T-helper 2 cell treated with Interferon-gamma antibody and Interleukin-4, amounts not matched to agents 100 ng/mL and 5 ng/mL, for 36 hours (primary cell): Measurements from ENCODE around the gene ITGA11. TPM values are rescaled to one million over a fixed set of nuclear protein-coding genes. Genes with fewer than 3 reads are reported as not detected.

Experiments
- intact Hi-C: fragments of 100-400 bp; cut with micrococcal nuclease; formaldehyde crosslinking; loops from one replicate; pipeline ENCODE4 v1.15.1; 2023
- total RNA-seq: library from RNA; stranded (reverse); gene quantifications from 2 replicates; pipeline ENCODE4 v1.2.3, GENCODE V29; 2022

Gene ITGA11
- total RNA-seq, 1 donor from 2014 or later, result 0.64 TPM

DNA sequence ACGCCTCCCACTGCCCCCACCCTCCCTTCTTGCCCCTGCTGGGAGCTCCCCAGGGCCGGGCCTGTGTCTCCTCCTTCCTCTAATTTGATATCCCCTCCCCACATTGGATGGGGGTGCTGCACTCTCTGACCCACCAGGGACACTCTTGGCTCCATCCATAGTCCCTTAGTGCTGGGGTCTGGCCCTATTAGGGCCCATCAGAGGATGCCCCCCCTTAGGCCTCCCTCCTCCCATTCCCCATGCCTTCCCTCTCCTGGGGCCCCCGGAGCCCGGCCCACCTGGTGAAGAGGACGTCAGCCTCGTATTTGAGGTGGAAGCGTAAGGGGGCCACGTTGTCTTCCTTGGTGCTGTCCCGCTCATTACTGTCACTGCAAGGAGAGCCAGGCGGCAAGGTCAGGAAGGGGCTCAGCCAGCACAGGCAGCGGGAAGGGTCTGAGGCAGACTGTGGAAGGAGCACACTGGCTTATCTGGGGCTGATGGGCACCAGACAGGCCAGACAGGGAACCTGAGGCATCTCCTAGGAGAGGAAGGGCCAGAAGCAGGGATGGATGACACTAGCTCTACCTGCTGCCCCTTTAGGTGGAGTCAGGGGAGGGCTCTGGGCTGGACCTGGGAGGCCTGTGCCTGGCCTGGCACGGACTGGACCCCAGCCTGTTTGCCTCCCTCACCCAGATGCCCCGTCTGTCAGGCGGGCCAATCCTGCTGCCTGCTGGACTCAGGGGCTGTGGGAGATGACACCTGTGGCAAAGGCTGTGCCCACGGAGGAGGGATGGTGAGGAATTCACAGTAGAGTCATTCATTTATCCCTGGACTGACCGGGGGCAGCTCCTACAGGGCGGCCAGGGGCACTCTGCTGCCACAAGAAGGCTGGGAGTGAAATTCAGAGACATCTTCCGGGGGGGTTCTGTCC lies 118.2 kb downstream of the ITGA11 start:
- intact Hi-C loops, result no loop called here

DNA sequence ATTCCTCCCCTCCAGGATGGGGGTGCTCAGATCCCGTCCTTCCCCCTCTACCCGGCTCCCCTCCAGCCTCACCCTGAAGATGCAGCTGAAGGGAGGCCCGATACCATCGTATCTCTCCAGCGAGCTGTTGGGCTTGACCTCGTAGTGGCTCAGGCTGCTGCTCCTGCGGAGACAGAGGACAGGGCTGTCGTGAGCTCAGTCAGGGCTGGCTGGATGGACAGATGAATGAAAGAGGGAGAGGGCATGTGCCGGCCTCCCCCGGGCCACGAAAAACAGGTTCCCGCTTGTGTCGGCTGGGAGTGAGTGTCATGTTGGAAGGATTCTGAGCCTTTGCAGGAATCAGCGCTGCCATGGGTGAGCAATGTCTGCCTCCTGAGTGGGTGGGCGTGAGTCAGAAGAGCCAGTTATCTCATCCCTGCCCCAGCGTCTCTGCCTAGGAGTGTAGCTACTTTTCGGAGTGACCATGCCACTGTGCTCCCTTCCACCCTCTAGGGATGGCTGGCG lies 119.2 kb downstream of the ITGA11 start:
- intact Hi-C loops, result no loop called here

DNA sequence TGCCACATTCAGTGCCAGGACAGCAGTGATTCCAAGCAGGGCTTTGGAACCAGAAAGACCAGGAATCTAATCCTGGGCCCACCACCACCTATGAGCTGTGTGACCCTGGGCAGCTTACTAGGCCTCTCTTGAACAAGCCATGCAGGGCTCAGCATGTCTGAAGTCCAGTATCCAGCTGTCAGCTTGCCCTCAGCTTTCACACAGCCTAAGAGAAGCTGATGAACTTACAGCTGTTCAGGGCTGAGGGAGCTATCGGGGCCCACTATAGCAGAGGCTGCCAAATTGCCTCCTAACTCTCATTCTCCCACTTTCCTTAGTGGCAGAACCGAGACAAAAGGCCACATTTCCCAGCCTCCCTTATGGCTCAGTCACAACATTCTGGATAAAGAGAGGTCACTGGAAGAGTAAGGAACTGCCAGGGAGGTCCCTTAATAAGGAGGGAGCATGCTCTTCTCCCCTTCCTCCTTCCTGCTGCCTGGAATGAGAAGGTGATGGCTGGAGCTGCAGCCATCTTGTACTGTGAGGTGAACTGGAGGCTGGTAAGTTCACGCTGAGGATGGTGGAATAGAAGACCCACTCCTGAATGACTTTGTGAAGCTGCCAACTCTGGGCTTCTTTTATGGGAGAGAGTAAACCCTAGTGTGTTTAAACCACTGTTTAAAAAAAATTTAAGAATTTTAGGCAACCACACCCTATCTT lies 120.0 kb downstream of the ITGA11 start:
- intact Hi-C loops, result no loop called here

DNA sequence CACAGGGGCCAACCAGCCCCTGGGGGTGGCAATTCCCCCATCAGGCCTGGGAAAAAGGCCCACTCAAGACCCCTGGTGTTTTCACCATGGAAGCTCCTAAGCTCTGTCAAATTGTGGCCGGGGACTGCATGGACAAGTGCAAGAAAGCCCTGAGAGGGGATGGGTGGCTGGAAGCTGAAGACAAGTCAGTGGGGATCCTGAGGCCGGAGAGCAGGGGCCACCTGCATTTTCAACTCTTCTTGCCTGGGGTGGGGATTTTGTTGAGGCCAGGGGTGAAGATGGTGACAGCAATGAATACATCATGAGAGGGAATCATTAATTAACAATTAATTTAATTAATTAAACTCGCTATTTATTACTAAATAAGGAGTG lies 120.5 kb downstream of the ITGA11 start:
- intact Hi-C loops, result no loop called here

DNA sequence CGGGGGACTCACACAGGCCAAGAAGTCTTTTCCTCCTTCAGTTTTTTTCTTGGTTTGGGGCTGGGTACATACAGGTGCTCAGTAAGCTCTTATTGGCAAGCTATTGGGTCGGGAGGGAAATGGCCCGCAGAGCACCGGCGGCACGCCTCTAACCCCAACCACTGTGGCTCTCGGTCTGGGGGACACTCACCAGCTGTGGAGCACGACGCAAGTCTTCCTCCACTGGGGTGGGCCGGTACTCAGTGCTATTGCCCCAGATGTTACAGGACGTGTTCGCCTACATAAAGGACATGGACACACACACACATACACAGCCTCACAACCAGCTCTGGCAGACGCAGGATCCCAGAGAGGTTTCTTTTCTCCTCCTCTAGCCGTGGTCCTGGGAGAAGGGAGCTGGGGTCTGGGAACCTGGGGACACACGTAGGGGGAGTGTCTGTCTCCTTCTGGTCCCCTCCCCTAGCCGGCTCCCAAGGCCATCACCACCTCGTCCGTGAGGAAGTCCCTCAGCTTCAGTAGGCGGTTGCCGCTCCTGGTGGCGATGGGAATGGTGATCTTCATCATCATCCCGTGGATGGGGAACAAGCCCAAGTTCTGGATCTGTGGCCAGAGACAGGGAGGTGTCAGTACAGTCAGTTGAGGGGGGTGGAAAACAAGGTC lies 121.0 kb downstream of the ITGA11 start:
- intact Hi-C loops, result no loop called here

GRCh38 chr15:68310178-68310803 lies 121.7 kb downstream of the ITGA11 start:
- intact Hi-C loops, result no loop called here

- intact Hi-C loops, result loop anchor here (10.0 kb wide), 1 partner anchor 246 kb away; no protein-coding TSS in a partner anchor
Measured at GRCh38 chr15:68309024-68309423, 122.9 kb downstream of the ITGA11 start.

- intact Hi-C loops, result loop anchor here (10.0 kb wide), 1 partner anchor 247 kb away; no protein-coding TSS in a partner anchor
Measured at GRCh38 chr15:68307131-68307928, 124.6 kb downstream of the ITGA11 start.

- intact Hi-C loops, result loop anchor here (10.0 kb wide), 1 partner anchor 249 kb away; no protein-coding TSS in a partner anchor
Measured at GRCh38 chr15:68305420-68305871, 126.5 kb downstream of the ITGA11 start.

- intact Hi-C loops, result loop anchor here (10.0 kb wide), 1 partner anchor 250 kb away; no protein-coding TSS in a partner anchor
Measured at GRCh38 chr15:68304589-68305337, 127.2 kb downstream of the ITGA11 start.

GRCh38 chr15:68303560-68304436 lies 128.2 kb downstream of the ITGA11 start:
- intact Hi-C loops, result loop anchor here (10.0 kb wide), 1 partner anchor 251 kb away; no protein-coding TSS in a partner anchor

- intact Hi-C loops, result loop anchor here (10.0 kb wide), 1 partner anchor 252 kb away; no protein-coding TSS in a partner anchor
Measured at GRCh38 chr15:68303134-68303533, 128.8 kb downstream of the ITGA11 start.

DNA sequence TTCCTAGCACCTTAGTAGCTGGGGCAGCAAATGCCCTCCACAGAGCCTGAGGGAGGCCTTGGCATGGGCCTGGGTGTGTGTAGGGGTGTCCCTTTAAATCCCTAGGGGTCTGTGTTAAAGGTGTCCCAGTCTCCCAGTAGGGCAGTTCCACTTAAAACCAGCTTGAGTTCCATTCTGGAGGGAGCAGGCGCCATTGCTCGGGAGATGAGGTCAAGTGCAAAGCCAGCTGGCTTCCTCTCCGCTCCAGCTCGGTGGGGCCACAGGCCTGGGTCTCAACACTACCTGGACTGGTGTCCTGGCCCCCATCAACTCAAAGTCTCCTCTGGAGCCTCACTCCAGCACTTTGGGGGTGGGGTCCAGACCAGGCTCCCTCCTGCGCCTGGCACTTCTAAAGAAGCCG lies 129.2 kb downstream of the ITGA11 start:
- intact Hi-C loops, result loop anchor here (10.0 kb wide), 1 partner anchor 252 kb away; no protein-coding TSS in a partner anchor

DNA sequence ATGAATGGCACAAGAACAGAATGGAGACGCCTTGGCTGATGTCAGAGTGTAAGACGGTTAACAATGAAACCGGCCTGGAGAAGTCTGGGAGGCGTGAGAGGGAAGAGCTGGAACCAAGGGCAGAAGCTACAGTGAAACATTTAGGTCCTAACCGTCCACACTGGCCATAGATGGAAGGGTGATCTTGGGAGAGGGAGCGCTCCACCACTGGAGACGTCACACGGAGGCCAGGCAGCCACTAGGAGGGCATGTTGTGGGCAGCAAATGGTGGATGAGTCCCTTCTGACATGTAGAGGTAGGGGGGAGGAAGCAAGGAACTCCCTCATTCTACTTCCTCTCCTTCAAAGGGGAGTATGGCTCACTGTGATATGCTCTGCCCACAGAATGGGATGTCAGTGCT lies 130.7 kb downstream of the ITGA11 start:
- intact Hi-C loops, result loop anchor here (10.0 kb wide), 1 partner anchor 254 kb away; no protein-coding TSS in a partner anchor

DNA sequence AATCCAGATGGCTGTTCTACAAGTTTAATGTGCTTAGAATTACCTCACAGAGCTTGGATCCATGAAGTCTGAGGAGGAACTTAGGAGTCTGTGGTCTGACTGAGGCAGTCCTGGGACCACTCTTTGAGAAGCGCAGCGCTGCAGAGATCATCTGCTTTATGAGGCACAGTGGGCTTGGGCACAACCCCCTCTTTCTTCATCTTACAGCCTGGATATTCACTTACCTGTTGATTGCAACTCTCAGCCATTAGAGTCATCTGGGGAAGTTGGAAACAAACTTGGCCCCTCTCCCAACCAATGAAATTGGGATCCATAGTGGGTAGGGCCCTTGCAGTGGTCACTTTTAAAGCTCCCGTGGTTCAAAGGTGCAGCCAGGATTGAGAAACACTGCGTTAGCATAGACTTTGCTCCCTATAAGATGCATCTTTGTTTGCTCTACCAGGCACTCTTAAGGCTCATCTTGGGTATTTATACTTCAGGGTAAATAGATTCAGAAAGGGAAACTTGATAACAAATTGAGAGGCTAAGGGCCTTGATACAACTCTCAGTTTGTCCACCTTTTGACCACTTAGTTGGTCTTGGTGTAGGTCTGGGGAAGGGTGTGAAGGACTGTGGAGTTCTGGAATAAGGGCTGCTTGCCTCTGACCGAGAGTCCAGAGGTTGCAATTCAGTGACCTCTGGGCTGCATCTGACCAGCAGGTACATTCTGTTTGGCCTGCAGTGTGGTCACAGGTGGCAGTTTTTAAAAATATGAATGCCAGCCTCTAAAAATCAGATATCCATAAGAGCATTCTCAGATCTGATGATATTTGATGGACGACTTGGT lies 131.6 kb downstream of the ITGA11 start:
- intact Hi-C loops, result loop anchor here (10.0 kb wide), 1 partner anchor 254 kb away; no protein-coding TSS in a partner anchor

DNA sequence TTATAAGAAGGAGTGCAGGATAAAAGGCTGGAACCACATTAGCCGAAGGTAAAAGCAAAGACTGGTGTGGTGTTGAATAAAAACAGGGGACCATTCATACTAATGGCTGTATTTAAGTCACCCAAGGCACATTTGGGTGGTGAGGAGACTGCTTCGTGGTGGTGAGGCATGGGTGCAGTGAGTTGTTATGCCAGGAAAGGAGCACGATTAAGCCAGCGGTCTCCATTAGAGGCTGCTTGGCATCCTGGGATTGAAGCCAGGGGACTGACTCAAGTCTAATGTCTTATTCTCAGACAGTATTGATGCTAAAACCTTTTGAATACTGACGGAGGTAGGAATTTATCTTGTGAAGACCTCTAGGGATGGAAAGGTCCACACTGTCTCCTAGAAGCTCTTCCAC lies 132.5 kb downstream of the ITGA11 start:
- intact Hi-C loops, result no loop called here

DNA sequence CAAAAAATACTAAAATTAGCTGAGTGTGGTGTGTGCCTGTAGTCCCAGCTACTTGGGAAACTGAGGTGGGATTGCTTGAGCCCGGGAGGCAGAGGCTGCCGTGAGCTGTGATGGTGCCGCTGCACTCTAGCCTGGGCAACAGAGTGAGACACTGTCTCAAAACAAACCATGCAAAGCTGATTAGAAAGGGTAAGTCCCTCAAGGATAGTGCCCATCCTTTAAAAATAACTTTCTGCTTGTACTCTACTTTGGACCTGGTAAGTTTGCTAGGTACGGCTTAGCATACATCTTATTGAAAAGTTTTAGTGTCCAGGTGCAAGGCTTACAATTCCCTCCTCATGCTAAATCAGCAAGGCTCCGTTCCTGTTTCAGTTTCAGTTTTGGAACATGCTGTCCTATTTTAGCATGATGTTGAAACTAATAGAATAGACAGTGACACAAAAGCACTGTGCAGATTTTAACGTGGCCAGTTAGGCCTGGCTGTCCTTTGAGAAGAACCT lies 133.0 kb downstream of the ITGA11 start:
- intact Hi-C loops, result no loop called here
